ENCODE data around the gene HTRA3.
"Not testable (repeated sequence)": the region's sequence is repeated elsewhere in the genome, so short reads cannot be mapped to it uniquely, and the experiment has no call there.

HTRA3 gene

DNA sequence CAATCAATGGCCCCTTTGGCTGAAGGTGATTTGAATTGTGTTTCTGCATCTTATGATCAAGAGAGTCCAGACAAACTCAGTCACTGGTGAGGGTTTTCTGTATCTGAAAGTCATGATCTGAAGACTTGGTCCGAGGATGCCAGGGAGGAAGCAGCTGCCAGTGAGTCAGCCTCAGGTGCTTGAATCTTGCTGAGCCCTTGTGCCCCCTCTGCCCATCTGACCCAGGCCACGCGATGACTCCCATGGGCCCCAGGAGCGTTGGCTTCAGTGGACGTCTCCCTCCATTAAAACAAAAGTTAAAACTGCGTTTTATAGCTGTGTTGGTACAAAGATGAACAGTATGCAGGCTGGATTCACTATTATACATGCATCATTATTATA lies 62.0 kb downstream of the HTRA3 start:
- no peak for DNase-seq

DNA sequence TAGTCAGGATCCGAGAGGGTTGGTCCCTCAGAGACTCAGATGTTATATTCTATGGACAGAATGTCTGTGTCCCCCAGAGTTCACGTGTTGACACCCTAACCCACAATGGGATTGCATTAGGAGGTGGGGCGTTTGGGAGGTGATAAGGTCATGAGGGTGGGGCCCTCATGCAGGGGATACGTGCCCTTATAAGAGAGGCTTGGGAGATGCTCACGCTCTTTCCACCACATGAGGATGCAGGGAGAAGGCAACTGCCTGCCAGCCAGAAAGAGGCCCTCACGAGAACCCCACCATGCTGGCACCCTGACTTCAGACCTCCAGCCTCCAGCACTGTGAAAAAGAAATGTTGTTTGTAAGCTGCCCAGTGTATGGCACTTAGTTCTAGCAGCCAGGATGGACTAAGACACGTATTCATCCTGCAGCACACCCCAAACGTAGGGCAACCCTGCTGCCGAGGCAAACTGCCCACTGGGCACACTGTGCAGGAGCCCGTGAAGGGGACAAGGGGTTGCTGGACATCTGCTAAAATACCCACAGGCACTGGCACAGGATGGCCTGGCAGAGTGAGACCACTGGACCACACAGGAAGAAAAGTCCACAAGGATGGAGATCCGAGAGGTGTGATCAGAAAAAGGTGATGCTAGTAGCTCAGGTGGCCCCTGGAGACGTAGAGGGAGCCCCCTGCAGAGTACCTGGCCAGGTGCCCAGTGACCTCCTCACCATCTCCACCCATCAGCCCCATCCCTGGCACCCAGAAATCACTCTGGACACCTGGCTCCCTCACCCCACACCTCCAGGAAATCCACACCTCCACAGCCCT lies 62.7 kb downstream of the HTRA3 start:
- DNase-seq: peak; percentile 8

DNA sequence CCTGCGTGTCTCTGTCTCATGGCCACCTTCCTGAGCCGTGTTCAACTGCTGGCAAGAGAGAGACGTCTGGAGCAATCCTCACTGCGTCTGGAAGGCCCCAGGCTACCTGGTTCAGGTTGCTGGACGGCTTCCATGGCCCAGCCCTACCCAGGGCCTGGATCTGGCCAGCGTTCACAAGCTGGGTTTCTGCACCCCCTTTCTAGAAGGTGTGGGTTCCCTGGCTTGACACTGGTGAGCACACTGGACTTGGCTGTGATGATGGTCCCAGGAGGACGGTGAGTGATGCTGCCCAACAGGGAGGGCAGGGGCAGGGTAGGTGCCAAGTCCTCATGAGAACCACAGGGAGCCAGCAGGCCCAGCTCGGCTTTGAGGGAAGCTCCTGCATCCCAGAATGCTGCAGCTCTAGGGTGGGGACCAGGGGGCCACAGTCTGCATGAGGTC lies 63.4 kb downstream of the HTRA3 start:
- peak; percentile 4 for DNase-seq

DNA sequence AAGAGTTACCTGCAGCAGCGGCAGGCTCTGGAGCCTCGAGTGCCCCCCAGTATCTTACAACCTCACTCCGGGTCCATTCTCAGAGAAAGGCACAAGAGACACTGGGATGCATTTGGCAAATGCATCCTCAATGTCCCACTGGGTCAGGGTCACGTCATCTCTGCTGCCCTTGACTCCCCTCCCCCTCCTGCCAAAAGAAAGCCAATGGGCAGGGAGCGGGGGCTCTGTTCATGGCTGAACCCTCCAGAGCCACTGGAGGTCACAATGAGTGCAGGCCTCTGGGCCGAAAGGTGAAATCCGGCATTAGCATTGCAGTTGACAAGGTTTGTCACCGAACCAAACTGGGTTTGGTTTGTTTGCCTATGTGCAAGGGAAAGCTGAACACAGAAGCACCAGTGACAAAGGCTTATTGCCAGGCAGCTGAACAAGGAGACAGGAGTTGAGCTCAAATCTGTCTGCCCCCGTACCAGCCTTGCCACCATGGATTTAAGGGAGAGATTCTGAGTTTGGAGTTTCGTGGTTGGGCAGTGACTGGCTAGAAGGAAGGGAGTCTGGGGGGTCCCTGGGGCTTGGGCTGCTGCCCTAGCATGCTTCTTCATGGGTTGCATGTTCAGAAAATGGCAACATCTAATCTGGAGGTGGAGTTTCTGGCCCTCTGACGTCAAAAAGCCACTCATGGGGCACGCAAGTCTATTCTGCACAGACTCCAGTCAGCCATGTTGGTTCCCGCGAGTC lies 64.3 kb downstream of the HTRA3 start:
- no peak for DNase-seq

DNA sequence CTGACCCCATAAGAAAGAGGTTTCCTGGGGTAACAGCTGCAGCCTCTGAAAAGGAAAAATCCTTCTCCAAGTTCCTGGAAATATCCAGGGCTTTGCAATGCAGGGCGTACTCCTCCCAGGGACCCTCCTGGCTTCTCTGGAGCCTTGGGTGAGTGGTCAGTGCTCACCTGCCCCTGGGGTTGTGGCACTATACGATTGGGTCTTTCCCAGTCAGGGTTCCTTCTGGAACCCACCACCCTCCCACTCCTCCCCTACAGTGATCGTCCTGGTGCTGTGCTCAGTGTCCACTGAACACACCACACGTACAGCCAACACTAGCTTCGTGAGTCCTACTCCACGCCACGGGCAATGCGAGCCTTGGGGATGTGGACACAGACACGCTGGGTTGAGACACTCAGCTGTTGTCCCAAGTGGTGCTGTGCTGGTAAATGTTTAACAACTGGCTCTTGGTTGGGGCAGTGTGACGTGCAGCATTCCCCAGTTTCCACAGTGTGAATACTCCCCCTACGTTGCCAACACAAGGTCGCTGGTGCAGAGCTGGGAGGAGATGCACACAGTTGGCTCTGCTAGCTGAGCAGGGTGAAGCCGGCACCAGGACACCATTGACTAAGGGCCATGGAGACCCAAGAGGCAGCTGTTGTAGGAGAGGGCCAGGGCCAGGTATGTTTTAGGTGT lies 65.4 kb downstream of the HTRA3 start:
- no peak for DNase-seq

DNA sequence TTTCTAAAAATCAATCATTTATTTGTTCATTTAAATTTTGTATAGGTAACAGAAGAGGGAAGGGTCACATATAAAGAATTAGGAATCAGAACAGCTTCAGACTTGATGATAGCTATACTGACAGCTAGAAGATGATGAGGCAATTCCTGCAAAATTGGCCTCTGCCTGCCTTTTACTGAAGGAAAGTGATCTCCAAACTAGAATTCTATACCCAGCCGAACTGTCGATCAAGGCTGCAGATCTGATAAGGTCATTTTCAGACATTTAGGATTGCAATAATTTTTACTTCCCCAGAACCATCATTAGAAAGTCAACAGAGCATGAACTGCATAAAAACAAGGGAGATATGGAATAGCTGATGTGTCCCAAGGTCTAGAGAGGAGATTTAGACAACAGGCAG lies 66.3 kb downstream of the HTRA3 start:
- DNase-seq: no peak

DNA sequence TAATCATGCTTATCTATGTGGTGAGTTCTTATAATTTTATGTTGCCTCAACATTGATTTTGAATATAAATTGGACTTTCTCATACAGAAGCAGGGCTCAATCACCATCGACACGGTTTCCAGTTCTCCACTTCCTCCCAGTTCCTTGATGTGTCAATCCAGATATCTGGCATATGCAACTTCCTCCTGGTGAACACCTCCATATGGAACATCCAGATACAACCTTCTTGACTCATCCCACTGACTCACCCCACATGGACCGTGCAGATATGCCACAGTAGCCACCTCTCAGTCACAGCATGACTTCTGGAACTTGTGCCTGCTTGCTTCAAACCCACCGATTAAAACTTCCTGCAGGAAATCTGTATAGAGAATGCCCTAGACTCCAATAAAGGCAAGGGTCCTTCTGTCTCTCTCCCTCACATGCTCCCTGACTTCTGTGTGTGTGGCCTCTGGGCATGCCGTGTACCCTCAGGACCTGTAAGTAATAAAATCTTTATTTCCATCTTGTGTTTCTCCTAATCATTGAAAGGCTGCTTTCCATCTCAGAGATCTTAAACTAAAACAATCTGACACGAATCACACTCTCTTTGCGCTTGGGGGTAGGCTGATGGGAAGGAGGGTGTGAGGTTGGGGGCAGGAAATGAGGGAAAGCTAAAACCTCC lies 67.0 kb downstream of the HTRA3 start:
- no peak for DNase-seq

DNA sequence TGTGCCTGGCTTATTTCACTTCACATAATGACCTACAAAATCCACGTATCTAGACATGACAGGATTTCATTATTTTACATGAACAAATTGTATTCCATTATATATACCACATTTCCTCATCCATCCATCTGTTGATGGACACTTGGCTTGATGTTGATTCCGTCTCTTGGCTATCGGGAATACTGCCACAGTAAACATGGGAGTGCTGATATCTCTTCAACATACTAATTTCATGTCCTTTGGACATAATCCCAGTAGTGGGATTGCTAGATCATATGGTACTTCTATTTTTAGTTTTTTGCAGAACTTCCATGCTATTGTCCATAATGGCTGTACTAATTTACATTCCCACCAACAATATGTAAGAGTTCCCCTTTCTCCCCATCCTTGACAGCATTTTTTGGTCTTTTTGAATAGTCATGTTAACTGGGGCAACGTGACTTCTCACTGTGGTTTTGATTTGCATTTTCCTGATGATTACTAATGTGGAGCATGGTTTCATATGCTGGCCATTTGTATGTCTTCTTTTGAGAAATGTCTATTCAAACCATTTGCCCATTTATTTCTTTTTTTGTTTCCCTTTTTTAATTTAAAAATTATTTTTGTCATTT lies 68.9 kb downstream of the HTRA3 start:
- no peak for DNase-seq

DNA sequence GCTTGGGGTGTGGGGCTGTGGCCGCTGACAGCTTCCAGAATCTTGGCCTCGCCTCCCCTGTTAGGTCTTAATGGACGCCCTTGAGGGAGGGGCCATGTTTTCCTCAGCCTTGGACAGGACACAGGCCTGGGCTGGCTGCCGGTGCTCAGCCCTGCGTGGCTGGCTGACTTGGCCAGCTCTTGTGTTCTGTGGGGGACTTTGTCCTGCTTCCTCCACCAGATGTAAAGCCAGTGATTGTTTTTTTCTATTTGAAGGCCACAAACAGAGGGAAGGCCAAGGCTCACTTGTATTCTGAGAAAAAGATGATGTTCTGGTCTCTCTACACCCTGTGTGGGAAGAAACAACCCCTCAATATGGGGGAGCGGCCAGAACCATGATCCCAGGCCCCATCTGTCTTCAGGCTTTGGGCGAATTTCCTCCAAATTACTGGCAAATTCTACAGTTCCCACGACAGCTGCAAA lies 71.3 kb downstream of the HTRA3 start:
- no peak for DNase-seq

DNA sequence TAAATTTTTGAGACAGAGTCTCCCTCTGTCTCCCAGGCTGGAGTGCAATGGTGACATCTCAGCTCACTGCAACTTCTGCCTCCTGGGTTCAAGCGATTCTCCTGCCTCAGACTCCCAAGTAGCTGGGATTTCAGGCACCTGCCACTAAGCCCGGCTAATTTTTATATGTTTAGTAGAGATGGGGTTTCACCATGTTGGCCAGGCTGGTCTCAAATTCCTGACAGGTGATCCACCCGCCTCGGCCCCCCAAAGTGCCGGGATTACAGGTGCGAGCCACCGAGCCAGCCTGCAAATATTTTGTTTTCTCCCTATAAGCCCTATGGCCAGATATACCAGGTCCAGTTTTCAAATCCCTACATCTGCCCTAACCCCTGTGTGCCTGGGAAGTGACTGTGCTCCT lies 71.7 kb downstream of the HTRA3 start:
- DNase-seq: not testable (repeated sequence)

DNA sequence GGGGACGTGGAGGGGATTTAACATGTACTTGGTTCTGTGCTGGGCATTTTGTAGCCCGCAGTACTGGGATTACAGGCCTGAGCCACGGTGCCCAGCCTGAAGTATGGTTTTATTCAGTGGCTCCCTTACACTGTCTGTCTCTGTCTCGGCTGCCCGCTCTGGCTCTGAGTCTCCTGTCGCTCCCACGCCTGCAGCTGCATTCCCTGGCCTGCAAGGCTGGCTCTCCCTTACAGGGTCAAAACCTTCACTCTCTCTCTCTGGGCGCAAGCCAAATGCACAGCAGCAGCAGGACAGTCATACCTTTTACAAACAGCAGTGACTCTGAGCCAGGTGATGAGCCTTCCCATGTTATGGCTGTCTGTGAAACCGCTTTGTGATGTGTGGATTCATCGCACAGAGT lies 72.1 kb downstream of the HTRA3 start:
- no peak for DNase-seq

DNA sequence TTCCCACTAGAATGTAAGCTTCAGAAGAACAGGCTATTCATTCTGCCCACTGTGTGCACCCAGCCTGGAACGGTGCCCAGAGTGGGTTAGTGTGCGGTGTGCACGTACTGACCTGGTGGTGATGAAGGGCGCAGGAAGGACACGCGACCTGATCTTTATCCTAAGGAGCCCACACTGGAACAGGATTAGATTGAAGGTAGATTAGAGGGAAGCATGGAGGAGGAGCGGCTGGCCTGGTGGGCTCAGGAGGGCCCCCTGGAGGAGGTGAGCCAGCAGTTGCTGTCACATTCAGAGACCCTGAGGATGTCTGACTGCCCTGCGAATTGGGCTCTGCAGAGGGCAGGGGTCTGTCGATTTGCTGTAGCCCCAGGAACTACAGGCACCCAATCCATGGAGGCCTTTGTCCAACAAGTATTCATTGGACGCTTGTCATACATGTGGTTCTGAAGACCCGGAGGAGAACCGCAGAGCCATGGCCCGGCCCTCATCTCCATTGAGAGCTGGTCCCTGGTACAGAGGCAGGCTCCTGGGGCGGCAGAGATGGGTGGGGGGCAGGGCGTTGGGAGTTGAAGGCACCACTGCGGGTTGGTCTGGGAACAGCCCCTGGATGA lies 73.2 kb downstream of the HTRA3 start:
- DNase-seq: peak; percentile 3

DNA sequence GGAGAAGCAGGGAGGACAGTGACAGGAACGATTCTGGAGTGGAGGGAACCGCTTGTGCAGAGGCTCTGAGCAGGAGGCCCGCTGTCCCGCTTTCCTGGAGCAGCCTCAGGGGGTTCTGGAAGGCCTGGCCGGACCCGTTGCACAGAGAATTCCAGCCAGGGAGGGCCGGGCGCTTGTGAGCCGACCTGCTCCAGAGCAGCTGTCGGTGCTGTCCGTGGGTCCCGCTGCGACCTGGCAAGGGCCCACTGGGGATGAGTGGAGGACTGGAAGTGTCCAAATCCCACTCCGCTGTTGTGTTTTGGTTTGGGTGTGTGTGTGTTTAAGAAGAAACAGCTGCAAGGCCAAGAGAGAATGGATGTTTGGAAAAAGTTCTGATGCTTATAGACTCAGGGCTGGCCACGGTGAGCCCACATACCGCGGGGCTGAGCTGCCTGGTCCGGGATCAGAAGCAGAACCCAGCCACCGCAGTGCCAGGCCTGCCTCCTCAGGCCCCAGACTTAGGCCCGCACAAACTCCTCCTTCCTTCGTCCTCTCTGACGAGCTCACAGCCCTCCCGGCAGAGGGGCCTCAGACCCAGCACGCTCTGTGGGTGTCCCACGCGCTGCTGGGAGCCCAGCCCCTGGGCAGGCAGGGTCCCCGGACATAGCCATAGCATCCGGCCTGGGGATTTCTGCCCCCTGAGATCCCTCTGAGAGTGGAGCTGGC lies 73.9 kb downstream of the HTRA3 start:
- DNase-seq: peak; percentile 8

DNA sequence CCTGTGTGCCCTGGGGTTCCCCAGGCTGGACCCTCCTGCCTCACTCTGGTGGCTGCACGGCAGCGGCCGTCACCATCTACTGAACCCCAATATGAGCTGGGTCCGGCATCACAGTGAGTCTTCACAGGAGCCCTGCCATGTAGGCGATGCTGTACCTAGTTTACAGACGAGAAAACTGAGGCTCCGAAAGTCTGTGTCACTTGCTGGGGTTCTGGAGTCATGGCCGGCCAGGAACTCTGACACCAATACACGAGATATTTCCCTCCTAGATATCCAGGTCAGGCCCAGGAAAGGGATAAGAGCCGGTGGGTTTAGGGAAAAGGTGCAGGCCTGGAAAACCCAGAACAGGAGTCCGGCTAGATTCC lies 74.4 kb downstream of the HTRA3 start:
- DNase-seq: no peak

DNA sequence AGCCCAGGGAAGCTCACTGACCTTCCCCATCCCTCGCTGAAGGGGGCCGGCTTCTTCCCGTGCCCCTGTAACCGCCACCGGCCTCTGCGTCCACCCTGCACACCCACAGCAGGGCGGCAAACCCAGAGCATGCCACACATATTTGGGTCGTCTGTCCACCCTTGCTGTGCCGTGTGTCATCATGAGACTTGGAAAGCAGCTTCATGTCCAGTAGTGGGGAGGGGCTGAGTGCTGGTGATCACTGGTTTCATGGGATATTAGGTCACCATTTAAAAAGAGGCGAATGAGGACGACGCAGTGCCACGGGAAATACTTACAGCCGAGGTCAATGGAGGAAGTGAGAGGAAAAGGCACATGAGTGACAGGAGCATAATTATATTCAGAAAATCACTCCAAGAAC lies 74.8 kb downstream of the HTRA3 start:
- DNase-seq: no peak

DNA sequence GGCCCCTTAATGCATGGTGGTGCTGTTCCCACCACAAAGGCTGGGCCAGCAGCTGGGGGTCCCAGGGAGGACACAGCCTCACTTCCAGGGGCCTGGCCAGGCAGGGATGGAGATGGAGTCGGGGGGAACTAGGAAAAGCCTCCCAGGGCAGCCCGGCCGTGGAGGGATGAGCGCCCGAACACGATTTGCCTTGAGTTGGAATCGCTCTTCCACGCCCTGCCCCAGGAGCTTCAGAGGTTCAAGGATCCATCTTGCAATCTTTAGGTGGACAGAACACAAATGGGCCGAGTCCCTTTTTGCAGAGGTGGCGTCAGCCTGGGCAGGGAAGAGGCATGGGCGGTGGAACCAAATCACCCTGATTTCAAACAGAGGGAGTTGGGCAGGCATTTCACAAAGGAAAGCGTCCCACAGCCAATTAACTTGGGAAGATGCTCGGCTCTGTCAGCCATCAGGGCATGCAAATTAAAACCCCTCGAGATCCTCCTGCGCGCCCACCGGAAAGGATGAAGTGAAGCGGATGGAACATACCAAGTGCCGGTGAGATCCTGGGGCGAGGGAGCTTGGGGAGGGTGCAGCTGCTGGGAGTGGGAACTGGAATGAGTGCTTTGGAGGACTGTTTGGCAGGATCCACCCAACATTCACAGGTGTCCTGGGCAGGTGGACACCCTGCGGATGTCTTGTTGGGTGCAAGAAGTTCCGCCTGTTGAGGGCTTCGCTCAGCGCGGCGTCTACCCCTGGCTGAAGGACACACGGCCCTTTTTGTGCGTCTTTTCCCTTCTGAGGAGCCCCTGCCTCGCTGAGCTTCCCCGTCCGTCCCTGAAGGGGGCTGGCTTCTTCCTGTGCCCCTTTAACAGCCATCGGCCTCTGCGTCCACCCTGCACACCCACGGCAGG lies 75.7 kb downstream of the HTRA3 start:
- DNase-seq: no peak

DNA sequence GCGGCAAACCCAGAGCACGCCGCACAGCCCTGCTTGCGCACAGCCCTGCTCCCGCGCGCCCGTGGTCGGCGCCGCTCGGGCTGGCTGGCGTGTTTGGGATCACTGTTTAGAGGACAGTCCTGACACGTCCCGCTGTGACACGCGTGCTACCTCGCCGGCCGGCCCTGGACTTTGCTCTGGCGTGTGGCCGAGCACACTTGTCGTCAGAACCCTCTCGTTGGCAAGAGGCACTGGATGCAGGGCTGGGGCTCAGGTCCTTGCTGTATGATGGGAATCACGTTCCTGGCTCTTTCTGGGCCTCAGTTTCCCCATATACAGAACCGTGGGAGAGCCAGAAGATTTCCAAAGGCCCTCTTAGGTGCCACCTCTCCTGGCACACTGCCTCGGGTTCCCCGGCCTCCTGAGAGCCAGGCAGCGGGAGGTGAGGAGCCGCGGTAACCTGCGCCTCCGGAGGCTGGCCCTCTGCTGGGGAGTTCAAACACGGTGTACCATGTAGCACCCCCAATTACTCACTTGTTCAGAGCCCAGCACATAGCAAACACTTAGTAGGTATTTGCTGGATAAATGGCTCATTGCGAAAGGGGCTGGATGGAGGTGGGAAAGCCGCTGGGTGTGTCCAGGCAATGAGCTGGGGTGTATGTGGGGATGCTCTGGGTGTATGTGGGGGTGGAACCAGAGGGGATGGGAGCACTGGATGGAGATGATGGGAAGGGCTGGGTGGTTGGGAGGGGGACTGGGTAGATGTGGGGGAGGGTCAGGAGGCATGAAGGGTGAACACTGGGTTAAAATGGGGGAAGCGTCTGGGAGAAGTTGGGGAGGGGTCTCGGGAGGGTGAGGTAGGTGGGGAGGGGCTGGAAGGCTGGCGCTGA lies 76.6 kb downstream of the HTRA3 start:
- DNase-seq: no peak

DNA sequence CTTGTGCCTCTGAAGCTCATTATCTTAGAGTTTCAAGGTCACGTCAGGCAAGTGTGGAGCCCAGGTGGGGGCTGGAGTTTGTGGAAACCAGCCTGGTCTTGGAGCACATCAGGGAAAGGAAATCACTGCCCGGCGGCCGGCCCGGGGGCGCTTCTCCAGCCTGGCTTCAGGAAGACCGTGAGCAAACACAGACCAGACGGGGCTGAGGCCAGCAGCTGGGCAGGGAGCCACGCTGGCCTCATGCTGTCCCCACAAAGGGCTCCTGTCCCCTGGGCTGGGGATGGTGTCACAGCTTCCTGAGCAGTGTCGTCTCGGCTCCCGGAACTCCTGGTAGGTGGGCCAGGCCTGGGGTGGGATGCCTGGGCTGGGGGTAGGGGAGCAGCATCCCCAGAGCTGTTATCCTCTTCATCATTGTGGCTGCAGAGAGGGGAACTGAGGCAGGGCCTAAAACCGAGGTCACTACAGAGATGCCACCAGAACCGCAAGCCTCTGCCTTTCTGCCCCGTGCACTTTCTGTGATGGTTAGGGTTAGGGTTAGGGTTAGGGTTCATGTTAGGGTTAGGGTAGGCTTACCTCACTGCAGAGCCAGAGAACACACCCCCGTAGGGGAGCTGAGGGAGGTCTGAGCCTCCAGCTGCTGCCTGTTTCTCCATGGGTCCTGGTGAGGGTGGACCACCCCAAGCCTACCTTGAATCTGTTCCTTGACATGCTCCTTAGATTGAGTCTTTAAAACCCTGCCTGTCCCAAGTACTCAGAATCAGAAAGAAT lies 77.5 kb downstream of the HTRA3 start:
- no peak for DNase-seq

DNA sequence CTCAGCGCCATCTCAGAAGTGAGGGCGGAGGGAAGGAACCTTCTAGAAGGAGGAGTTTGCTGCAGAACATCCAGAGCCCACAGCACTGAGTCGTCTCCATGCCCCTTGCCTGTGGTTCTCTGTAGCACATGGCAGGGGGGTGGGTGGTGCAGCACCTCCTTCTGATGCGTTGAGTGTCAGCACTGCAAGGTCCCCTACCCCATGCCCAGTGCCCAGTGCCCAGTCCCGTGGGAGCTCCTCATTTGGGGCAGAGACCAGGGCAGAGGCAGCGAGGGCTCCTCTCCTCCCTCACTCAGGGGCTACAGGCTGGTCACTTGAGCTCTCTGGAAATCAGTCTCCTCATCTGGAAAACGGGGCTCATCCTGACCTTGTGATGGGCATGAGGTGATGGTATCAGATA lies 78.1 kb downstream of the HTRA3 start:
- no peak for DNase-seq

Measured in activated T-cell treated with anti-CD3 and anti-CD28 coated beads, Interleukin-2, amount 50 U/mL, for 1 hour (primary cell).